Suprapubic skin (tissue), 3 donors: ENCODE measurements around the gene USP36.

ENCODE experiments used
- CTCF ChIP-seq, 2 donors: fragments of 200-600 bp in 1 of 2; fragments of 450-650 bp in 1 of 2; sonication (generic) in 1 of 2; IDR thresholded peaks; one replicate each; pipeline ENCODE4 v1.5.1; 2016 to 2019; ENCODE audit warnings: antibody characterized with exemption in 2 of 2, mild to moderate bottlenecking in 1 of 2, moderate library complexity in 1 of 2
- POLR2AphosphoS5 ChIP-seq, 3 donors: sonication (generic); formaldehyde crosslinking; IDR thresholded peaks; one replicate each; pipeline ENCODE4 v1.6.1; 2017; ENCODE audit warnings: antibody characterized with exemption in 3 of 3

- no peak for TF ChIP-seq CTCF (IDR thresholded peaks at IDR 0.05)
- TF ChIP-seq POLR2AphosphoS5 (IDR thresholded peaks at IDR 0.05): no peak
These were observed 37.3 kb downstream of the USP36 start for GRCh38 chr17:78803186-78803845.
